Sigmoid colon (tissue), 7 donors: ENCODE results near the gene EPO. TPM values are rescaled to one million over a fixed set of nuclear protein-coding genes. Genes with fewer than 3 reads are reported as not detected.

ENCODE experiments used
- DNase-seq: peaks from one replicate; pipeline ENCODE4 v3.0.0-alpha.2; 2019
- H3K27ac ChIP-seq, 4 donors: fragments of 200-600 bp; sonication (generic); one replicate each; pipeline ENCODE4 v1.5.1; 2016 to 2019; ENCODE audit warnings: mild to moderate bottlenecking in 1 of 4
- H3K27me3 ChIP-seq, 3 donors: fragments of 200-600 bp; sonication (generic); one replicate each; pipeline ENCODE4 v1.5.1; 2019; ENCODE audit warnings: mild to moderate bottlenecking in 1 of 3
- H3K36me3 ChIP-seq, 4 donors: fragments of 200-600 bp; sonication (generic); one replicate each; pipeline ENCODE4 v1.5.1; 2016 to 2019
- H3K4me1 ChIP-seq, 4 donors: fragments of 200-600 bp; sonication (generic); one replicate each; pipeline ENCODE4 v1.5.1; 2017 to 2019
- H3K4me3 ChIP-seq, 4 donors: fragments of 200-600 bp; sonication (generic); one replicate each; pipeline ENCODE4 v1.5.1; 2017 to 2019; ENCODE audit warnings: mild to moderate bottlenecking in 2 of 4, moderate library complexity in 1 of 4
- H3K9me3 ChIP-seq, 4 donors: fragments of 200-600 bp in 3 of 4; sonication (generic) in 3 of 4; one replicate each; pipeline versions ENCODE4 v1.5.1 to v1.6.1; 2013 to 2019
- EP300 ChIP-seq, 4 donors: sonication (generic); formaldehyde crosslinking; IDR thresholded peaks; one replicate each; pipeline ENCODE4 v1.6.1; 2017; ENCODE audit warnings: antibody characterized with exemption in 4 of 4
- POLR2A ChIP-seq, 2 donors: fragments of 450-650 bp; IDR thresholded peaks; one replicate each; pipeline ENCODE4 v1.6.1; 2016; ENCODE audit warnings: antibody characterized with exemption in 2 of 2, mild to moderate bottlenecking in 2 of 2, moderate library complexity in 2 of 2
- POLR2AphosphoS5 ChIP-seq, 4 donors: sonication (generic); formaldehyde crosslinking; IDR thresholded peaks; one replicate each; pipeline ENCODE4 v1.6.1; 2017; ENCODE audit warnings: antibody characterized with exemption in 4 of 4
- WGBS, 2 donors: extraction: QIAGEN DNeasy Blood & Tissue Kit; methylation state at CpG; one replicate each; pipeline ENCODE4 v1.1.7; 2013; 5-methylcytosine and 5-hydroxymethylcytosine counted together
- intact Hi-C: fragments of 100-400 bp; cut with DNase I; formaldehyde crosslinking; loops from one replicate; pipeline ENCODE4 v1.15.1; 2023
- polyA plus RNA-seq, 3 donors: library from polyadenylated mRNA; stranded (reverse); fragments of 200-250 nt; gene quantifications; one replicate each; pipeline ENCODE4 v1.2.3, GENCODE V29; 2013
- total RNA-seq, 4 donors: library from RNA; depleted of rRNA; stranded (reverse); fragments of >200 nt; gene quantifications; one replicate each; pipeline ENCODE4 v1.1.0, GENCODE V29; 2016
- TF ChIP-seq, protein P1 (sequence below), 4 experiments: fragments of 450-650 bp in 3 of 4; fragments of 200-600 bp in 1 of 4; IDR thresholded peaks; one replicate each; pipeline ENCODE4 v1.5.1; 2016 to 2019; ENCODE audit warnings: antibody characterized with exemption in 4 of 4, mild to moderate bottlenecking in 3 of 4, moderate library complexity in 2 of 4
- donor health status: healthy with polysubstance abuse.
- donor health status: Bipolar disorder and iron deficiency.
- donor health status: healthy.

Gene EPO
- total and polyA plus RNA-seq, 7 donors: not detected

DNA sequence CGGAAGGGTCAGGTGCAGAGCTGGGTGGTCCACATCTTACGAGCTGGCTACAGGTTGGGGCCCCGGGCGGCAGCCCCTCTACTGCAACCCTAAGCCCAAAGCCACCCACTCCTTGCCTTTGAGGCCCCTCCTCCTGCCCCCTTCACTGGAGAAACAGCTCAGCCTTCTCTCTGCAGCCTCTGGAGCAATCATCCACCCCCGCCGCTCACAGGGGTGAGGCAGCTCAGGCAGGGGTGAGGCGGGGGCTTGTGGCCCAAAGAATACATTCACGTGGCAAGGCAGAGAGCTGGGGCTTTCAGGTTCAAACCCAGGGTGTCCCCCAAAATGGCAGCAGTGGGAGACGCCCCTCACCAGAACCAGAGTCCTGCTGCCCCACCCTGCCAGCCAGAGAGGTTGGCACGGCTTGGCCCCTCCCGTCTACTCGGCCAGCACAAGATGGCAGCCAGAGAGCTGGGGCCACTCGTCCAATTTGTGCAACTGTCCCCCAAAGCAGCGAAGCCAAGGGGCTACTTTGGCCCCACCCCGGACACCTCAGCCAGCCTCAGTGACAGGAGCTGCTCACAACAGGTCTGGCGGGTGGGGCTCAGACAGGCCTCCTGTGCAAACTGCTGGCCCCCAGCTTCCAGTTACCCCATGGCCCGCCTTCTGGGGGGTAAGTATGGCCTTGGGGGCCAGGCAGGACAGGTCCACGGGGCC is 39.5 kb upstream of the EPO start:
- 81 to 87% methylated on average over 18 of the region's 18 CpGs for WGBS, 2 donors
- peak; percentile 70 for DNase-seq
- Histone ChIP-seq H3K36me3 (peaks cover 60 to 90% (median 75%) of the 10 kb centered on the region in 4 donors), H3K4me3 (no peak overlapping the region), H3K27ac (peak overlapping the region; percentile 58 to 98 (median 66)), H3K4me1 (peaks cover 0 to 26% (median 21%) of the 10 kb centered on the region in 4 donors), H3K27me3 (no peaks in the 10 kb centered on the region), H3K9me3 (no peaks in the 10 kb centered on the region)
- TF ChIP-seq EP300 (IDR thresholded peaks at IDR 0.05): no peak
- TF ChIP-seq POLR2AphosphoS5 (IDR thresholded peaks at IDR 0.05): peak in 1 of 4 donors; percentile 24
- TF ChIP-seq, protein P1, sequence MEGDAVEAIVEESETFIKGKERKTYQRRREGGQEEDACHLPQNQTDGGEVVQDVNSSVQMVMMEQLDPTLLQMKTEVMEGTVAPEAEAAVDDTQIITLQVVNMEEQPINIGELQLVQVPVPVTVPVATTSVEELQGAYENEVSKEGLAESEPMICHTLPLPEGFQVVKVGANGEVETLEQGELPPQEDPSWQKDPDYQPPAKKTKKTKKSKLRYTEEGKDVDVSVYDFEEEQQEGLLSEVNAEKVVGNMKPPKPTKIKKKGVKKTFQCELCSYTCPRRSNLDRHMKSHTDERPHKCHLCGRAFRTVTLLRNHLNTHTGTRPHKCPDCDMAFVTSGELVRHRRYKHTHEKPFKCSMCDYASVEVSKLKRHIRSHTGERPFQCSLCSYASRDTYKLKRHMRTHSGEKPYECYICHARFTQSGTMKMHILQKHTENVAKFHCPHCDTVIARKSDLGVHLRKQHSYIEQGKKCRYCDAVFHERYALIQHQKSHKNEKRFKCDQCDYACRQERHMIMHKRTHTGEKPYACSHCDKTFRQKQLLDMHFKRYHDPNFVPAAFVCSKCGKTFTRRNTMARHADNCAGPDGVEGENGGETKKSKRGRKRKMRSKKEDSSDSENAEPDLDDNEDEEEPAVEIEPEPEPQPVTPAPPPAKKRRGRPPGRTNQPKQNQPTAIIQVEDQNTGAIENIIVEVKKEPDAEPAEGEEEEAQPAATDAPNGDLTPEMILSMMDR (IDR thresholded peaks at IDR 0.05): no peak
- TF ChIP-seq POLR2A (IDR thresholded peaks at IDR 0.05): no peak
- intact Hi-C loops: no loop called here

DNA sequence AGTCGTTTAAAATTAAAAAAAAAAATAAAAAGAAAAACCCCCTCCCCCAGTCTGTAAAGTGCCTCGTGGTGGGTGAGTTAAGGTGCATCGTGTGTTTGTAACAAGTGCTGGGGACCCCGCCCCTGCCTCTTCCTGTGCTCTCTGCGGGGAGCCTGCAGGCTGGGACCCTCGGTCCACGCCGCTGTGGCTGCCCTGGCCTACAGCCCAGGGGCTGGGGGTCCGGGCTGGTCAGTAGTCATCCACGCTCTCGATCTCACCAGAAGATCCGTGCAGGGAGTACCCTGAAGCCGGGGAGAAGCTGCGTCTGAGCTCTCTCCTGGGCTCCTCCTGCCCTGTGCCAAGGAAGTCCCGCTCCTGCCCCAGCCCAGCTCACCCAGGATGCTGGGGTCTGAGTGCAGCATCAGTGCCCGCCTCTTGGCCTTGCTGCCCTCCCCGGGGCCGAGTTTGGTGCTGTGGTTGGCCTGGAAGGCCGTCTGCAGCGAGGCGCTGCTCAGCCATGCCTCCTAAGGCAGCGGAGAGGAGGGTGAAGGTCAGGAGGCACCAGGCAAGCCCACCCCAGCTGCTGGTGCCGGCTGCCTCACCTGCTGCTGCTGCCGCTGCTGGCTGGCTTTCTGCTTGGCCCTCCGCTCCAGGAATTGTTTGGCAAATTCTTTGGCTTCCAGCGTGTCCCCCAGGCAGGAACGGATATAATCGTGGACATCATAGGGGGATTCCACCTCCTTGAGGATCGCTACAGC is 38.6 kb upstream of the EPO start:
- peak; percentile 67 for DNase-seq
- peaks cover 0 to 18% (median 12%) of the 10 kb centered on the region in 4 donors for H3K4me1 ChIP-seq
- intact Hi-C loops: no loop called here

DNA sequence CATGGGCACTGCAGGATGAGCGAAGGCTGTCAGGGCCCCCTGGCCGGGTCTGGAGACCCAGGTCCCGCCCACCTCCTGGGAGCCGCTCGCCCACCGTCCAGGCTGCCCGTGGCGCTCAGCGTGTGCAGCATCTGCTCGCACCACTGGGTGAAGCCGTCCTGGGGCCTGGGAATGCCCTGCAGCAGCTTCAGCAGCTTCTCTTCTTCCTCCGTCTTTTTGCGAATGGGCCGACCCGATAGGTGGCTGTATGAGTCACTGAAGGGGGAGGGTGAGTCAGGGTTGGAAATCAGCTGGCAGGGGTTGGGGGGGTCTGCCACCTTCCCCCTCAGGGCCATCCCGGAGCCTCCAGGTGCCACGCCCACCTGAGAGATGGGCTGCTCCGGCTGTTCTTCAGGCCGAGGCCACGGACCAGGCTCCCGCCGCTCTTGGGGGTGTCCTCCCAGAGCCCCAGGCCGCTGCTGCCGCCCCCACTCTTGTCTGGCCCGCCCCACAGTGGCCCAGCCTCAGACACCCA is 38.0 kb upstream of the EPO start:
- 83 to 87% methylated on average over 25 of the region's 25 CpGs for WGBS, 2 donors
- Histone ChIP-seq H3K27me3 (no peaks in the 10 kb centered on the region), H3K27ac (peak overlapping the region in 1 of 4 donors; percentile 19), H3K4me1 (peaks cover 0 to 18% (median 8%) of the 10 kb centered on the region in 4 donors), H3K4me3 (no peak overlapping the region), H3K36me3 (peaks cover 75 to 95% (median 84%) of the 10 kb centered on the region in 4 donors), H3K9me3 (no peaks in the 10 kb centered on the region)
- TF ChIP-seq POLR2A (IDR thresholded peaks at IDR 0.05): no peak
- no peak for TF ChIP-seq POLR2AphosphoS5 (IDR thresholded peaks at IDR 0.05)
- no peak for TF ChIP-seq EP300 (IDR thresholded peaks at IDR 0.05)
- TF ChIP-seq, protein P1 (IDR thresholded peaks at IDR 0.05): no peak
- DNase-seq: peak; percentile 66
- intact Hi-C loops: no loop called here

More for the DNA sequence above, 38.6 kb upstream of the EPO start:
- peak in 1 of 4 donors; percentile 30 for TF ChIP-seq POLR2AphosphoS5 (IDR thresholded peaks at IDR 0.05)
- no peak for TF ChIP-seq POLR2A (IDR thresholded peaks at IDR 0.05)
- Histone ChIP-seq H3K27ac (peak overlapping the region in 1 of 4 donors; percentile 19), H3K27me3 (no peaks in the 10 kb centered on the region), H3K36me3 (peaks cover 69 to 95% (median 83%) of the 10 kb centered on the region in 4 donors), H3K4me3 (no peak overlapping the region), H3K9me3 (no peaks in the 10 kb centered on the region)
- 82 to 83% methylated on average over 29 of the region's 29 CpGs for WGBS, 2 donors

DNA sequence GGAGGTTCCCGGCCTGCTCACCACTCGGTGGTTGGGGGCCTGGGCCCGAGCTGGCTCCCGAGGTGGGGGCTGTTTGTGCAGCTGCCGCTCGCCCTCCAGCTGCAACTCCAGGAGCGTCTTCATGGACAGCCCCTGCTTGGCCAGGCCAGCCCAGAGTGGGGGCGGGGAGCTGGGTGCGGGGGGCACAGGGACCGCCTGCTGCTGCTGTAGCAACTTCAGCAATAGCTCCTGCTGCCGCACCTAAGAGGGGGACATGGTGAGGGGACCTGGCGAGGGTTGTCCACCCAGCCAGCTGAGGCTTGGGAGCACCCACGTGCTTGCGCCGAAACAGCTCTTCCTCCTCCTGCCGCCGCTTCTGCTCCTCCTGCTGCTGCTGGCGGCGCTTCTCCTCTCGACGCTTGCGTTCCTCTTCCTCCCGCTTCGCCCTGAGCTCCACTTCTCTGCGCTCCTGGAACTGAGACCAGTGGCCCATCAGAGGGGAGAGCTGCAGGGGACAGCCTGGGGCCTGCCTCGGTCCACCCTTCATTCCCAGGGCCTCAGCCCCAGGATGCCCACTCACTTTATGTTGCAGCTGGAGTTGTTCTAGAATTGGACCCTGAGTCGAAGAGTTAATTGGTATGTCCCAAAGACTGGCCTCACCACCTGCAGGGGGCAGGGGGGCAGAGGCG is 37.1 kb upstream of the EPO start:
- Histone ChIP-seq H3K27ac (no peak overlapping the region), H3K9me3 (no peaks in the 10 kb centered on the region), H3K4me3 (no peak overlapping the region), H3K36me3 (peaks cover 75 to 95% (median 83%) of the 10 kb centered on the region in 4 donors), H3K27me3 (no peaks in the 10 kb centered on the region), H3K4me1 (peaks cover 0 to 17% (median 10%) of the 10 kb centered on the region in 4 donors)
- WGBS, 2 donors: 87 to 92% methylated on average over 28 of the region's 28 CpGs
- TF ChIP-seq POLR2A (IDR thresholded peaks at IDR 0.05) (no peak), POLR2AphosphoS5 (IDR thresholded peaks at IDR 0.05) (no peak), EP300 (IDR thresholded peaks at IDR 0.05) (no peak)
- TF ChIP-seq, protein P1 (IDR thresholded peaks at IDR 0.05): no peak
- no peak for DNase-seq
- intact Hi-C loops: no loop called here
